Measurements from ENCODE around the gene AGAP1.

GRCh38 chr2:235937526-235937925, 443.7 kb downstream of the AGAP1 start:
- TF ChIP-seq POLR2A (IDR thresholded peaks at IDR 0.05; ENCODE audit: low read depth, low read length) (no peak), TAF1 (IDR thresholded peaks at IDR 0.05; ENCODE audit: borderline replicate concordance, low read depth, low read length) (no peak)

Measured in GM12892 (cell line).